HG03460 (cell line): Measurements from ENCODE around the gene SH3RF1.

ENCODE experiments used
- ATAC-seq: cut with Tn5 transposase; IDR thresholded peaks from one replicate; pipeline ENCODE4 v1.9.1; 2021; ENCODE audit not compliant: unreplicated experiment

Gene SH3RF1

DNA sequence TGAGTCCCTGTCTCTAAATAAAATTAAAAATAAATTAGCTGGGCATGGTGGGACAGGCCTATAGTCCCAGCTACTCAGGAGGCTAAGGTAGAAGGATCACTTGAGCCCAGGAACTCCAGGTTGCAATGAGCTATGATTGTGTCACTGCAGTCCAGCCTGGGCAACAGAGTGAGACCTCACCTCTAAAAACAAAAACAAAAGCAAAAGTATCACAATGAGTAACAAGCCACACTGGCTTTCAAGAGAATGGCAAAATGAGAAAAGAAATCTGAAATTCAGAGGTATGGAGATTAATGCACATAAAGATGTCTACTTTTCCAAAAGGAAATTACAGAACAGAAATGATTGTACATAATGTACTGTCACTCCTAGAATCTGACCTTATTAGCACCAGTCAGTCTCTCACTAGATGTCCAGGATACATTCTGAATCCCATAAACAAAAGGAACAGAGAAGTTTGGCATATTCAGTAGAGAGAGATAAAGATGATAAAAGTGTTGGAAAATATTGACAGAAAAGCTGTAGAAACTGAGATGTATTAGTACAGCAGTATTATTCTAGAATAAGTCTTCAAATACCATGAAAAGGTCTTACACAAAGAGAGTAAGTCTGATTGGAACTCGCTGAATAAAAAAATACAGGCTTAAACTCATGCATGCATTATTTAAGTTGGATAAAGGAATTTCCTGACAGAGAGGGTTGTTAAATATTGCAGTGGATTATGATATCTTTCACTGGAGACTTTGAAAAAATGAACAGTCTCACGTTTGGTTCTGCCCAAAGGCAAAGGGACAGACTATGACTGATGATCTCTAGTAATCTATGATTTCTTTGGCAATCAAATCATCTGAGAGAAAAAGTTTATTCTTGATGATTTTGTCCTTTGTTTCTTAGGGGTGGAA lies 102.5 kb downstream of the SH3RF1 start:
- peak; percentile 94 for ATAC-seq

- no peak for ATAC-seq
These were observed 105.9 kb downstream of the SH3RF1 start for GRCh38 chr4:169164669-169165415.

GRCh38 chr4:169163947-169164668 lies 106.6 kb downstream of the SH3RF1 start:
- ATAC-seq = no peak

DNA sequence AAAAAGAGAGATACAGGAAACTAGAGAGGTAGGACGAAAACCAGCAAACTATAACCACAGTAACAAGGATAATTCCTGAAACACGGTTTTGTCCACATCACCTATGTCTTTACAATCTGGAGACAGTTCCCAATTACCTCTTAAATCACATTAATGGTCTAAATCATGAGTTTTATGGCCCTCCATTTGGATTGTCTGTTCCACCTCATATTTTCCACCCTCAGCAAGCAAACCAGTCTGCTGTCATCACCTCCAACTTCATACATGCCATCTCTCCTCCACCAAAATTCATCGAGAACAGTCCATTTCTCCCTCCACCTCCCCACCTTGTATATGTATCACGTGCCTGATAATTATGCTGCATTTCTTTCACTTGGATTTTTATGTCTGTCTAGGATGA lies 107.3 kb downstream of the SH3RF1 start:
- no peak for ATAC-seq

DNA sequence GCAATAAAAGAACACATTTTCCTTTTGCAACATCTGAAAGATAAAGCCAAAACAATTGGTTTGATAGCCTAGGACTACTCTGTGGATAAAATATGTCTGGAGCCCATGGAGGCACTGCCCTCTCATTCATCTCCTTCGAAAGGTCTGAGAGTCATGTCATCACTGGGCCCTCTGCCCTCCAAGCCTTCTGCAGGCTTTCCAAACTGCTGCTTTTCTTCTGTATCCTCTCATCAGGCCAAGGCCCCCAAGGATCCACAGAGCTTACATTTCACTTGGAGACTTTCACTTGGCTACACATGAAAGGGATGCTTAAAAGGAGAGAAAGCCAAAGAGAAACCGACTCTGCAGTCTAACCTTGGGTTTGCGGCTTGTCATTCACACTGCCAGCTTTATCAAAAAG lies 109.9 kb downstream of the SH3RF1 start:
- no peak for ATAC-seq

DNA sequence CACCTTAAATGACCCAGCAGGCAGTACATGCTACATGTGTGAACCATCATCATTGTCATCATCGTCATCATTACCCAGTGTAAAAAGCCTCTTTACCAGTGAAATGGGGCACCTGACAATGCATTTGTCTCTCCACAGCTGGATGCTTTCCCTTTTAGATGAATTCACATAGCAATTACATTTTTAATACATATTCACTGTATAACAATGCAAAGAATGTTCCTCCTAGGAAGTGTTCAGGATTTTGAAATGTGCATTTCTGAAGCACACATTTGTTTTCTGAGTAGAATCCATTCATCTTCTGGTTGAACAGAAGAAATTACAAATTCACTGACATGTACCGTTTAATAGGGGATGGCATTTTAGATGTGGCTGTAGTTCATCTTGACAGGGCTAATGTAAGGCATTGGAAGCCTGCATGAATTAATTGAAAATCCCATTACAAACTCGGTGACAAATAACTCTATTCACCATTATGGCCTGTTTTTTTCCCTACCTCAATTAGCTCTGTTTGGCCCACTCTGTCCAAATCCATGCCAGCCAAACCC lies 111.1 kb downstream of the SH3RF1 start:
- ATAC-seq = no peak

GRCh38 chr4:169158861-169159260 lies 111.9 kb downstream of the SH3RF1 start:
- no peak for ATAC-seq

GRCh38 chr4:169158046-169158445 lies 112.7 kb downstream of the SH3RF1 start:
- ATAC-seq = no peak

DNA sequence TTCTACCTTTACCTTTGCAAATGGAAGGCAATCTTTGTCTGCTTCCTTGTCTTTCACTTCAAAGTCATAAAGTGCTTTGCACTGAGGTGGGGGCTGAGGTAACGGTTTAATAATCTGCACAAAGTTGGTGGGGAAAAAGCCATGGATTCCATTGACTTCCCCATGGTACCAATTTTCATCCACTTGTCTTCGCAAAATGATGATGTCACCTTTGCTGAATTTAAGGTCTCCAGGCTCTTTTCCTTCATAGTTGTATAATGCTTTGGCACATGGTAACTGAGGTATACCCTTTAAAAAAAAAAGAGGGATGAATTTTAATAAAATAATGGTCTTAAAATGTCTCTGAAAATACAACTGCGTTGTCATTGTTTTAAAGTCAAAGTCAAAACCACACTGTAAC lies 114.4 kb downstream of the SH3RF1 start:
- no peak for ATAC-seq

DNA sequence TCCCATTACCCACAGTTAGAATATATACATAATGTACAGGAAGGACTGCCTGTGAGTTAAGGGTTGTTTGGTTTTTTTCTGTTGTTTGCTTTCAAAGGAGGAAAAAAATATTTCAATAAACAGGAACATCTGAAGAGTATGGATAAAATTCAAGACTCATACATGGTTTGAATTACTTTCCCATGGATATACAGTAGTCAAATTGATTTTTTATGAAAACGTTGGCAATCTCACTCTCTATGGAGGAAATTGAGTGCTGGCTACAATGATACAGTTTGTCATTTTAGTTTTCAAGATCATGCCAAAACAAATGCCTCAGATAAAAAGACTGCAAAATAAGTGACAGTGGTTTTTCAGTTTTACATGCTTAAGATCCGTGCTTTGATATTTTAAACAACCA lies 116.6 kb downstream of the SH3RF1 start:
- no peak for ATAC-seq

DNA sequence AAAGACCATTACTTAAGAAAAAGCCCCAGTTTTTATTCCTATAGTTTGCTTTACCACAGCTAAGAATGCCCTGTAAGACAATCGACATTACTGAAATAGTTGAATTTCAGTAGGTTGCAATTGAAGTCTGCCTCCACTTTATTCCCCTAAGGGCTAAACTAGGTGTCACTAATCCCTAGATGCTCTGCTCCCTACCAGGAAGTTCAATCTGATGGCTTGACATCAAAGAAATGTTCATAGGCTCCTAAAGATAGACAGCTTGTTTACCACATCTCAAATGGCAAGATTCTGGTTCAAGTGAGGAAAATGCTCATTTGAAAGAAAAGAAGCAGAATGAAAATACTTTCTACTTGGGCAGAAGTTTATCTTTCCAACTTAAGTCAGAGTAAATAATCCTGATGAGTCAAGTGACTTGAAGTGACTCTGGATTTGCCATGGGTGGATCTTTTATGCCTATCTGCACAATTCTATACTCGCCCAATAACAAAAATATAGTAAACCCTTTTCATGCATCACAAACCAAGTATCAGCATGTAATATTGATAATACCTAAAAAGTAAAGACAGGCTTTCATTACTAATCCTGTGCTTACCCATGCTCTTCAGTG lies 117.2 kb downstream of the SH3RF1 start:
- no peak for ATAC-seq

DNA sequence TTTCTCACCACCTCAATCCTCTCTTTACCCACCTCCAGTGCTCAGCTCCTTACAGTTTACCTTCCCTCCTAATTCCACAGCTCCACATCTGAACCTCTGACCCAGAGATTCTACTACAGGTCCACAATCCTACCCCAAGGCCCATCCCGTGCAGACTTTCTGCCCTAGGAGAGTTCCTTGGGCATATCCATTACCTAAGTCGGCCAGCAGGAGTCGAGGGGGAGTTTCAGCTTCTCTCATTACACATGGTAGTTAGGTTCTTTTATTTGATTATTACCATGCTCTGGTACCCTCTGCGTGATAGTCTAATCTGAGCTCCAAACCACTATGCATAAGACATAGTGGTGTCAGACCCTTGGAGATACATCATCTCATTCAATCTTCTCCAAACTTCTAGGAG lies 117.9 kb downstream of the SH3RF1 start:
- no peak for ATAC-seq

GRCh38 chr4:169152098-169152497 lies 118.7 kb downstream of the SH3RF1 start:
- no peak for ATAC-seq

GRCh38 chr4:169151671-169152070 lies 119.1 kb downstream of the SH3RF1 start:
- ATAC-seq = no peak

DNA sequence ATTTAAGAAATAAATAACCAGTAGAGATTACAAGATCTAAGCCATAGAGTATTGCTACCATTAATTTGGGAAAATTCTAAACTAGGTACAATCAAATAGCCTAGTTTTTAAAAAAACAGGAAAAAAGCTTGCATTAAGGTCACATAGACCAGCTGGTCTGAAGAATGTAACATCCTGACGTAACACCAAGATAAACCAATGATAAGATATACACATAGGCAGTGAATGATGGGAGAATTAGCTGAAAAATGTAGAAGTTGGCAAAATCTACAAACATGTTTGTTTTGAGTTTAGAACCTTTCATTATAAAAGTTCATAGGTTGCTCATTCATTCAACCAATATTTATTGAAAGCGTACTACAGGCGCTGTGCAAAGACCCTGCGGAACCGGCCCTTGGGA lies 120.0 kb downstream of the SH3RF1 start:
- no peak for ATAC-seq

DNA sequence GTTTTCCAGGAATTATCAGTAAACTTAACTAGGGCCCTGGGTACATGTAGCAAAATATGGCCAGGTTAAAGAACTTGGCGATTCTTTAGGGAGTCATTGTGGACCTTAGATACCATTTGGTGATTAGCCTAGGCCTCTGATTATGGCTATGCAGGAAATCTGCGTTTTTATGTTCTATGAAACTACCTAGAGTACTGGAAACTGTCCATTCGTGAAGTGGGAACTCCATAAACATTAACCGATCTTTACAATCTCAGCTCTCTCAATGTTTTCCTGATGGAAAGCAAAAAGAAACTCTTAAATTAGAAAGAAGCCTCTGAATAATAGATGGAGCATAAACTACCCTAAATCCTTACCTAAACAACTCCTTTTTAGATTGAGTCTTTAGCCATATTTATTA lies 121.9 kb downstream of the SH3RF1 start:
- no peak for ATAC-seq

DNA sequence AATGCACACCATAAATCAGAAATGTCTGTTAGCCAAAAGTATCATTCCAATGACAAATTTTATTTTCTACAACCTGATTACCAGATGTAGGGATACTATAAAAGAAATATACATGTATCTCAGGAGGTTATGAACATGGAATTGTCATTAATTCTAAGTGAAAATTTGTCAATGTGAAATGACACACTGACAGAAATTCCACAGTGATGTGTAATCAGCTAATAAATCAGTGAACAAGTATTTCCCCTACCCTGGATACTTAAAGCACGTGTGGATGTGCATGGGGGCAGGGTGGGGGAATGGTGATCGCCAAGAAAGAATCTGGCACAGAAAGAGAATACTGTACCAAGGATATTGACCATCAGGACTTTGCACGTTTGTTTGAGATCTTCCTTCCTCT lies 123.6 kb downstream of the SH3RF1 start:
- ATAC-seq = no peak

DNA sequence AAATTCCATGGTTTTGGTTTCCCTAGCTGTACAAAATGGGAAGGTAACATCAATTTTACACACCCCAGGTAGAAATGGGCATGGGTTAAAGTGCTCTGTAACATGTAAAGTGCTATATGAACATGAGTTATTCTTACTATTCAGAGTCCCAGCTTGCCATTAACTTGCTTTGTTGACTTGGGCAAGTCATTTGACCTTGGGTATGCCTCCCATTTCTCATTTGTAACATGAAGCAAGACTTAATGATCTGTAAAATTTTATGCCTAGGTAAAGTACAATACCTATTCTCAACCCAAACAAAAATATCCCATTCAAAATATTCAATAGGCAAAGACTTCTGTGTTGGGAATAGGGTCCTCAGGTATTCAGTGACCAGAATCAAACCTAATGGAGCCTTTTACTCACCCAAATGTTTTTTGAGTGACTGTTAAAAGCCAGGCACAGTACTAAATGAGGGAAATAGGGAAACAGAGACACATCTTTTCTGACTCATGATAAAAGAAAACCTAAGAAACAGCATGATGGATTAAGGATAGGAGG lies 126.6 kb downstream of the SH3RF1 start:
- no peak for ATAC-seq

- no peak for ATAC-seq
These were observed 127.4 kb downstream of the SH3RF1 start for GRCh38 chr4:169143335-169143734.

GRCh38 chr4:169142906-169143305 lies 127.8 kb downstream of the SH3RF1 start:
- no peak for ATAC-seq

DNA sequence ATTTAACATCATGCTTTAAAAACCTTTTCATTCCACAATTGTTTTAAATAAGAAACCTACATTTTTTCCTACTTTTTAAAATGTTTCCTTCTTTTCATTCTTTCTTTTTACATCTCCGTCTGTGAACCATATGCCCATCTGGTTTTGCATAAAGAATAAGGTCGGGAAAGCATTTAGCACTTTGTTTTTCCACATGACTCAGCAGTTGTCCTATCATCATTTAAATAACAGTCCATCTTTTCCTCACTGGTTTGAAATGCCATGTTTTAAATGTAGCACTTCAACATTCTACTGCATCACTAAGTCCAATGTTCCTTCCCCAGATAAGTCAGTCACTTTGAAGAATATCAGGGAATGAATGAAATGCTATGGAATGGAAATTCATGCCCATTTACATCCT lies 128.4 kb downstream of the SH3RF1 start:
- ATAC-seq = no peak
